BLaER1 (cell line): ENCODE measurements around the gene OR1A2.
"Not testable (repeated sequence)": the region's sequence is repeated elsewhere in the genome, so short reads cannot be mapped to it uniquely, and the experiment has no call there.

ENCODE experiments used
- H3K27ac ChIP-seq: shearing (Covaris generic); formaldehyde crosslinking; 2 replicates; pipeline ENCODE4 v1.8.1; 2022
- H3K27me3 ChIP-seq: shearing (Covaris generic); formaldehyde crosslinking; 2 replicates; pipeline ENCODE4 v1.8.1; 2022
- H3K36me3 ChIP-seq: shearing (Covaris generic); formaldehyde crosslinking; 2 replicates; pipeline ENCODE4 v1.8.1; 2022
- H3K4me1 ChIP-seq: shearing (Covaris generic); formaldehyde crosslinking; 2 replicates; pipeline ENCODE4 v1.8.1; 2022
- H3K4me2 ChIP-seq: shearing (Covaris generic); formaldehyde crosslinking; 2 replicates; pipeline ENCODE4 v1.8.1; 2022
- H3K4me3 ChIP-seq: shearing (Covaris generic); formaldehyde crosslinking; 2 replicates; pipeline ENCODE4 v1.8.1; 2022
- H3K9ac ChIP-seq: shearing (Covaris generic); formaldehyde crosslinking; 2 replicates; pipeline ENCODE4 v1.8.1; 2022
- H3K9me3 ChIP-seq: shearing (Covaris generic); formaldehyde crosslinking; 2 replicates; pipeline ENCODE4 v1.8.1; 2022
- H4K20me1 ChIP-seq: shearing (Covaris generic); formaldehyde crosslinking; 2 replicates; pipeline ENCODE4 v1.8.1; 2022
- Cebpa-rat ChIP-seq: shearing (Covaris generic); IDR thresholded peaks from 2 replicates; pipeline ENCODE4 v1.8.1; 2022

The OR1A2 gene

GRCh38 chr17:3222505-3222904, 25.2 kb downstream of the OR1A2 start:
- no peaks in the 10 kb centered on the region for H4K20me1 ChIP-seq
- H3K27ac ChIP-seq, result no peak overlapping the region
- H3K4me2 ChIP-seq, result no peak overlapping the region
- TF ChIP-seq Cebpa-rat, result no peak
- H3K4me1 ChIP-seq, result no peaks in the 10 kb centered on the region
- H3K27me3 ChIP-seq, result no peaks in the 10 kb centered on the region
- H3K9ac ChIP-seq, result no peak overlapping the region
- H3K9me3 ChIP-seq, result peaks cover 2% of the 10 kb centered on the region; the same call in 1 of the 2 replicates
- H3K36me3 ChIP-seq, result no peaks in the 10 kb centered on the region
- H3K4me3 ChIP-seq, result no peak overlapping the region

- H3K36me3 ChIP-seq, H3K9me3 ChIP-seq, H3K9ac ChIP-seq, H3K4me3 ChIP-seq, H3K4me2 ChIP-seq, H3K4me1 ChIP-seq, H4K20me1 ChIP-seq, H3K27ac ChIP-seq, H3K27me3 ChIP-seq: not testable (repeated sequence)
Measured at GRCh38 chr17:3224721-3225352, 27.5 kb downstream of the OR1A2 start.

GRCh38 chr17:3232300-3232699, 35.0 kb downstream of the OR1A2 start:
- H3K9me3 ChIP-seq, H3K27me3 ChIP-seq, H3K4me1 ChIP-seq, H3K27ac ChIP-seq, H3K4me3 ChIP-seq, H3K4me2 ChIP-seq, H3K36me3 ChIP-seq, H3K9ac ChIP-seq, H4K20me1 ChIP-seq: not testable (repeated sequence)

GRCh38 chr17:3238685-3239084, 41.4 kb downstream of the OR1A2 start:
- not testable (repeated sequence) for H3K4me1 ChIP-seq, H4K20me1 ChIP-seq, H3K27me3 ChIP-seq, H3K4me2 ChIP-seq, H3K9me3 ChIP-seq, H3K27ac ChIP-seq, H3K36me3 ChIP-seq, H3K4me3 ChIP-seq, H3K9ac ChIP-seq

- not testable (repeated sequence) for H3K9me3 ChIP-seq, H3K4me3 ChIP-seq, H3K4me2 ChIP-seq, H3K27ac ChIP-seq, H3K27me3 ChIP-seq, H3K4me1 ChIP-seq, H3K36me3 ChIP-seq, H4K20me1 ChIP-seq, H3K9ac ChIP-seq
Measured at GRCh38 chr17:3241044-3241443, 43.7 kb downstream of the OR1A2 start.

- not testable (repeated sequence) for H3K9ac ChIP-seq, H3K27me3 ChIP-seq, H3K36me3 ChIP-seq, H3K4me1 ChIP-seq, H3K4me3 ChIP-seq, H3K27ac ChIP-seq, H4K20me1 ChIP-seq, H3K9me3 ChIP-seq, H3K4me2 ChIP-seq
Measured at GRCh38 chr17:3244841-3245240, 47.5 kb downstream of the OR1A2 start.
